Inferior parietal cortex (tissue), 1 donor: Measurements from ENCODE around the gene RASGRF2.

Source experiments
- DNase-seq: peaks from one replicate; pipeline ENCODE4 v3.0.0-alpha.2; 2016; ENCODE audit errors: extremely low spot score

The RASGRF2 gene

DNA sequence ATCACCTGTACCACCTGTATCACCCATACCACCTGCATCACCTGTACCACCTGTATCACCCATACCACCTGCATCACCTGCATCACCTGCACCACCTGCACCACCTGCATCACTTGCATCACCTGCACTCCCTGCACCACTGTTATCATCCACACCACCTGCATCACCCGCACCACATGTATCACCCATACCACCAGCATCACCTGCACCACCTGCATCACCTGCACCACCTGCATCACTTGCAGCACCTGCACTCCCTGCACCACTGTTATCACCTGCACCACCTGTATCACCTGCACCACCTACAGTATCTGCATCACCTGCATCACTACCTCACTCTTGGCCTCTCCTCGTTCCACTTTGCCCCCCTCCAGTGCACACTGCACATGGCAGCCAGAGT is 209.8 kb downstream of the RASGRF2 start:
- DNase-seq: no peak

DNA sequence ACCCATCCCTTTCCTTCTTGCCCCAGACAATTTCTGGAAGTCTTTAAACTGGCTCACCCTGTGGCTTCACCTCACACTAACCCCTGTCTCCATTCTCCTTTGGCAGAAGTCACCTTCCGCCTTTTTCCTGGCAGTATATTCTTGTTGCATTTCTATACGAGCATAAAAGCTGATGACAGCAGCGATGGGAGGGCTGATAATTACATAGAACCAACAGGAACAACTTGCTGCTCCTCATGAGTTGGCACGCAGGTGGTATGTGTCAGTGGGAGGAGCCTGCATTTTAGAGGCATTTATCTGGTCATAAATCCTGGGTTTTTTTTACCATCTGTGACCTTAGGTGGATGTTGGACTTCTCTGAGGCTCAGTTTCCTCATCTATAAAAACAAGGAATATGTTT is 211.6 kb downstream of the RASGRF2 start:
- DNase-seq: no peak

DNA sequence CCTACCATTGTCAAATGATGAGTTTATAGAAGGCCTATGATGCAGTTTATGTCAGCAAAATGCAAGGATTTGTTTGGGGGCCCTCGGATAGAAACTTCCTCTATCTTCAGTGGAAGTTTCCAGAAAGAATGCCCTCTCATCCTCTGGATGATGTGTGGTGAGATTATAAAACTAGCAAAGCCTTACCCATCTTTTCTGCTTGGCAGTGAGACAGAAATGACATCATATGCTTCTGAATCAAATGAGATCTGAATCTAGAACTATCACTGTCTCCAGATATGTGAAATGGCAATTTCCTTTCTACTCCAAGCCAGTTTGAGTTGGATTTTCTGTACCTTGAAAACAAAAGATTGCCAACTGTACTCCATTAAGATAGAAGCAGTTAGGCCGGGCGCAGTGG is 212.5 kb downstream of the RASGRF2 start:
- DNase-seq: no peak

DNA sequence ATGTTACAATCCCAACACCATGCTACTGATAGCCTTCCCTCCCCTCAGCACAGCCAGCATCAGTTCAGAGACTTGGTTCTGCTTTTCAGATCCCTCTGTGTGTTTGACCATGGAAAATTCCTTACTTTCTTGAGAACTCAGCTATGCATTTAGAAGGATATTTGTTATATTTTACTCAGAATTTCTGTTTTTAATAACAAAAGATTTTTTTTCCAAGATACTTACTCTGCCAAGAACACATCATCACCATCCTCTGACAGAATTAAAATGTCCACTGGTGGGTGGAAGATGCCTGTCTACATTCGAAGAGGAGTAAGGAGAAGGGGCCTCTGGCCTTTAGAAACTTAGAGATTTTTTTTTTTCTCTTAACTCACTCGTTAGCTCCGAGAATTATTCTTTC is 216.9 kb downstream of the RASGRF2 start:
- no peak for DNase-seq

DNA sequence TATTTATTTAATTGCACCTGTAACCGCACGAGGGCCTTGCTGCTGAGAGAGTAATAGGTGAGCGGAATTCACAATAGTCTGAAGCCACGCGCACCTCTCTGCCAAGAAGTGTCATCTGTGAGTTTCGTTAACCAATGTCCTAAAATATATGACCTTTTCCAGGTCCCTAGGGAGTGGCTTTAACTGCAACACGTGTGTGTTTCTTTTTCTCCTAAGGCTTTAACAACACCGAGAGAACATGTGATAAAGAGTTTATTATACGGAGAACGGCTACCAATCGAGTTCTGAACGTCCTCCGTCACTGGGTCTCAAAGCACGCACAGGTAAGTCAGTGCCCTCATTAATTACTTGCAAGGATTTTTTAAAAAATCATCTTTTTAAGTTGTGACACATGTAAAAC is 219.8 kb downstream of the RASGRF2 start:
- DNase-seq: no peak

DNA sequence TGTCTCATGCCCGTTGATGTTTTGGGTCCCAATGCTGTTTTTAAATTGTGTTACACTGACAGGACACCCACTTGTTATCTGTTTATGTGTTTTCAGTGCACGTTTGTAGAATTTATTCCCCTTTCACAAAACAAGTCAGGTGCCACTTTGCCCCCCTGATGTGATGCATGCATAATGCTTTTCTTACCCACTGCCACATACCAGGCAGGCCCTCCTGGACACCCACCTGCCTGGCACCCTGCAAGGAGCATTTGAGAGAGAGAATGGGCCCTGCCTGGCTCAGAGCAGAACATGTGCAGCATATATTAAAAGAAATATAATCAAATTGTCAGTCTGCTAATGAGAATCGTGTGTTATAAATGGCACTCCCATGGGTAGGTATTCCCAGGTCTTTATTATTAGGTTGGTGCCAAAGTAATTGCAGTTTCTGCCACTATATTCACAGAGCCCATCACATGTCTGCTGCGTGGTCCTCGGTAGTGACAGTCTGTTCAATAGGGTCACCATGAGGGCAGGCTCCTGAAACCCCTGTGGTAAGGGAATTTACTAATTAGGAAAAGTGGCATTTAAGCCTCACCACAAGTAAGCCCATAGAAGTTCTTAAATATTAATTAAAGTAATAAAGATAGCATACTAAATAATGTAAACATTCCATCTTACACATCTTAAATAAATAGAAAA is 220.8 kb downstream of the RASGRF2 start:
- DNase-seq: no peak

DNA sequence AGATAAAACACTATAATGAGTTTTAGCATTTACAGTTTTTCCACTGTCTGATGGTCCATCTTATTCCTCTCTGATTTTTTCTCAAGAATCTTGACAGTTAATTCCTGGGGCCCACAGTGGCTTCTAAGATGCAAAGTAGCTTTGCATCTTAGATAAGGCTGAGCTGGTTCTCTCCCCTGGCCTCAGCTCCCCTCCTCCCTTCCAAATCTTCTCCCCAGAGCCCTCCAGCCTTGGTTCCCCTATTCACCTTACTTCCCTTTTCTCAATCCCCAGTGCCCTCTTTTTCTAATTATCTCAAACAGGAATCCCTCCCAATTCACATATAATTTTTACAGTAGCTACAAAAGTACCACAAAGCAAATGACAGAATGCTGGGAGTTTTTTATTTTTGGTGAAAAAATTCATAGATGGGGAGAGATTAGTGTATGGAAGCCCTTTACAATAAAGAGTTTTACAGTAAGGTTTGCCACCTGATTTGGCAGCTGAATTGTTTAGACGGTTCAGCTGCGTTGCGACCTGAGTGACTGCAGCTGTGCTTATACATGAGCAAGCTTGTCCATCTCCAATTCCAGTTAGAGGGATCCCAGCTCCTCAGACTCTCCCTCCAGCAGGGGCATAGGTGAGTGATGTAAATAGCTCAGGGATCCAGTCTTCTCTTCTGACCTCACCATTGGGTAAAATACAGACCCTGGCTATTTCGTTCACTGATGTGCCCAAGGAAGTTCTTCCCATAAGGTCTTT is 221.6 kb downstream of the RASGRF2 start:
- no peak for DNase-seq

DNA sequence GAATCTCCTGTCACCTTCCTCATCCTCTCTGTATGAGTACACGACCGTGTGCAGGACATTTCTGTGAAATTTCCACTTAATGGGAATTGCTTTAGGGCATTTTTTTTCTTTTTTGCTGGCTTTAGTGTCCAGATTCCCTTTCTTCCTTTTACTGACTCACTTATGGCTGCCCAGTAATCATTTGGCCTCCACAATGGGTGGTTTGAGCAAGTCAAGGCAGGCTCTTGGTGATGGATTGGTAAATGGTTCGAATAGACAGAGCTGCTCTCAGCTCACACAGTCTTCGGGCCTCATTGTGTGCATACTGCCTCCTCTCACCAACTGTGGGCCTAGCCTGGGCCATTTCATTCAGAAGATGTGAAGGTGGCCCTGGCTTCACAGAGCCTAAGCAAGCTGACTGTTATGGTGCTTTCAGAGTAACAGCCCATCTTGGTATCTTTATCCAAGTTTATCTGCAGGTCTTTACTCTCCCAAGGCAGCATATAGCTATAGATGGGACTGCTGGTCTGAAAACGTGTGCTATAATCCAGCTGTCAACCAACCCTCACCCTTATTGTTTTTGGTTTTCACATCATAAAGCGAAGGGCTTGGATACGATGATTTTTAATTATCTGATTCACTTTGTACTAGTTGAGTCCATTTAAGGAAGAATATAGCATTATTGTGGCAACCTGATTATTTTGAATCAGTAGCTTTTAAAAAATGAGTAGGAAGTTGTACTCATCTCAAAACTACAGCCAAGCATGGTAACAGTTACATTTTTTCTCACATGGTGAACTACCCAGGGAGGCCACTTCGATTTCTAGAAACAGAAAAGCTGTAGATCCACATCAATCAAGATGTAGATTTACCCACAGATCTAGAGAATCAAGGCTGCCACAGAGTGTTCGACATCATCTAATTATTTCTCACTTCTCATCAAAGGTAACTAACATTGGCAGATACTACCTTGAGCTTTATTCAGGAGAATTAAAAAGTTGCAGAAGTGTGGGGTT is 222.5 kb downstream of the RASGRF2 start:
- no peak for DNase-seq

DNA sequence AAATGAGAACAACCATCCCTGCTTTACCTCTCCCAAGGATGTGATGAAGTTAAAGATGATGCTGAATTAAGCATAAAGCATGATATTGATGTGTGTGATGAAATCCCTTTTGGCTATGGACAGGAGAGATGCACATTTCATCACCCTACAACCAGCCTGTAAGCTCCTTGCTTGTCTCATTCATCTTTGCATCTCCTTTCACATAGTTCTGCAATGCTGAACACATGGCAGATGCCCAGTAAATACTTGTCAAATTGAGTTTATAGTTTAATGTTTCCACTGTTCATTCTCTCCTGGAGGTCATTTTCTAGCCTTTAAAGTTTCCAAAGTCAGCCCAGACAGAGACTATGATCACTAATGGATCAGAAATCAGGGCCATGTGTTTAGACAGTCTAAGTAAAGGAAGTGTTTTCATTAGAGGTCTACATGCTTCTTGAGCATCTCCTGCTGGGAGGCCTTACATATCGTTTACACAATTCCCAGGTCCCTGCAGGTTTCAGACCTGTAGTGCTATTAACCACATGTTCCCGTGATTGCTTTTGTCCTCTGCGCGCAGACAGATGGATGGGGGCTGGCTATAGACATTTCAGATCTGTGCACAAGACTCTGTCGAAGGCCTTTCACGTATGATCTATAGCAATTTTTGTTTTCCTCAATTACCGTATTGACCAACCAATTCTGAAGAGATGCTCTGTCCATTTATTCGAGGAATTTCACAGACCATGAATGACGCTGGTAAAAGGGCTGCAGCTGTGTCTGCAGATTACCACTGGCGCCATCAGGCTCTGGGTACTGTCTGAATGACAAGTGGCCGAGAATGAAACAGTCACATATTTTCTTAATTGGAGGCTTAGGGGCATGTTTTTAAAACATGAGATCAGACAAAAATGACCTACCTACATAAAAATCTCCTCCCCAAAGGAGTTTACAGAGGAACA is 223.9 kb downstream of the RASGRF2 start:
- DNase-seq: no peak

DNA sequence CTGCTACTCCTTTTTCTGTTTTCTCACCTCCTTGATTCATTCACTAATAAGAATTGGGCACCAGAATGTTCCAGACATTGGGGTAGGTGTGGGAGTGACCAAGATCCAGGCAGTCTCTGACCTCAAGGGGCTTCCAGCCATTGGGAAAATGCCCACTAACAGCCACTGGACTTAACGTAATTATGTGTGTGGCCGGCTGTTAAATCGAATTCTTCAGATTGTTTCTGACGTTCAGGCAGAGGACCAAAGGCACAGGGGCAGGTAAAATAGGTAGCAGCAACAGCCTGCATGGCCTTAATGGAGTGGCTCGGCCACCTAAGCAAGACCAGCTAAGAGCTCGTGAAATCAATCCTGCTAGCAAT is 224.6 kb downstream of the RASGRF2 start:
- DNase-seq: no peak

DNA sequence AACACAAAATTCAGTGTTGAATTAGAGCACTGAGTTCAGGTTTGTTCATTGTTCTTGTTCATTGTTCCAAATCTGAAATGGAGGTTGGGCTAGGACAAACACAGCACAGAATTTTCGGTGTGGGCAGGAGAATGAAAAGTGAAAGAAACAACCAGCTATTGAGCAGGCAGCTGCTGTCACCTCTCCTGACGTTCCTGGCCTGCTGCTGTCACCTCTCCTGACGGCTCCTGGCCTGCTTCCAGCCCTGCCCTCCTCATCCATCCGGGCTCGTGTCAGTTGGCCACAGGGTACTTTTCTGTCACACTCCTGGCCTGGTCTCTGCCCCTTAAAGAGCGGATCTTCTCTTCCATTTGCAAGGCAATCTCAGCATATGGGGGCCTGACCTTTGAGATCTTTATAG is 227.7 kb downstream of the RASGRF2 start:
- DNase-seq: no peak

DNA sequence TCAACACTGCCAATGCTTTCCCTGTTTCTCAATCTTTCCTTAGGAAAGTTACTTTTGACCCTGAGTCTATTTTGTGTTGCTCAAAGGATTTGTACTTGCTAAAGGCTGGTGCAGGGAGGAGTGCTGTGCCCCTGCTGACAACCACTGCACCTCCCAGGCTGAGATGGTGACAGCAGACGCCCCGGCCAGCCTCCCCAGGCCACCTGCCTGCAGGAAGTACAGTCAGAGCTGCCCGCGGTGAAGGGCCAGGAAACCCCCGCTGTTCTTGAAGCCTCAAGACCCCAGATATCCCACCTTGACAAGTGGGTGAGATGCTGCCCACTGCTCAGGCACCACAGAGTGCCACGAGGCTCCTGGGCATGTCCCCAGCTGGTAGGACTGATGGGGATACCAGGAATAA is 228.8 kb downstream of the RASGRF2 start:
- DNase-seq: no peak

DNA sequence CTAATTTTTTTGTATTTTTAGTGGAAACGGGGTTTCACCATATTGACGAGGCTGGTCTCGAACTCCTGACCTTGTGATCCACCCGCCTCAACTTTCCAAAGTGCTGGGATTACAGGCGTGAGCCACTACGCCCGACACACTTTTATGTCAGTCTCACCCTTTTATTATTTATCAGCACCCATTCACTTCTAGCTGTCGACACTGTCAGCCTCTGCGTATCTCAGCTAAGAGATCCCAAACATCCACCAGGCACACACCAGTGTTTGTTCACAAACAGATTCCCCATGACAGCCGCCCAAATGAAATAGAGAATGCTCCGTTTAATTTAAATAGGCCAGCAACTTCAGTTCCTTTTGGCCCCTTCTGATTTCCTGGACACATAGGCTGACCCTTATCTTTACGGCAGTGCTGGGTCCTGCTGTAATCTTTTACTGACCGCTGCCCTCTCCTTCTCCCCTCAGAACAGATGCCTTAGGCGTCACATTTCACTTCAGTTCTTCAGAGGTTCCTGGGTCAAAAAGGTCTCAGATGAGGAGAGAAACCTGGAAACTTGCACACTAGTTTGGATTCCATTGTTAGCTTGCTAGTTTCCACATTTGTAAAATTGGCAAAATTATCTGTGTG is 229.8 kb downstream of the RASGRF2 start:
- no peak for DNase-seq

DNA sequence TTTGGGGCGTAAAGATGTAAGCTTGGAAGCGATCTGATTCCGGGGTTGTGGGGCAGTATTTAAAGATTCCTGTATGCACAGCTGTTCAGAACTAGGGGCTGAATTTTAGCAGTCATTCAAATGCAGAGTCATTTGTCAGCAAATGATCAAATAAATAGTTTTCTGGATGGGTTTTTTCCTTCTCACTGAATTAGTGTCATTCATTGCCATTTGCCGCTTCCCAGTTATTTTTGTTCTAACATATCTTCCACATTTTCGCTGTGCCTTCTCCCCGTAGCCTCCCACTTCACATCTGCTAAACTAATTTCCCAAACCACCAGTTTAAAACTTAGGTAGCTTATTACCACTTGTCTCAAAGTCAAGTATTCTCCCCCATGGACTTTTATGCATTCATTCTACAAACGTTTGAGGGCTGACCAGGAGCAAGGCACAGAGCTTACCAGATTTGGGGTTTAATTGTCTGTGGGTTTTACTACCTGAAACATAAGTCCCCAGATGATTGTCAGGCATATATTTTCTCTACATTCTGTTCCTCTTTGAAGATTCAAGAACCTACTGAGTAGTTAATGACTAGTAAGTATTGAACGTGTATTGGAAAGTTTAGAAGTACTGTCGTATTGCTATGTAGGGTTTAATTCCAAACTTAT is 231.7 kb downstream of the RASGRF2 start:
- DNase-seq: no peak

DNA sequence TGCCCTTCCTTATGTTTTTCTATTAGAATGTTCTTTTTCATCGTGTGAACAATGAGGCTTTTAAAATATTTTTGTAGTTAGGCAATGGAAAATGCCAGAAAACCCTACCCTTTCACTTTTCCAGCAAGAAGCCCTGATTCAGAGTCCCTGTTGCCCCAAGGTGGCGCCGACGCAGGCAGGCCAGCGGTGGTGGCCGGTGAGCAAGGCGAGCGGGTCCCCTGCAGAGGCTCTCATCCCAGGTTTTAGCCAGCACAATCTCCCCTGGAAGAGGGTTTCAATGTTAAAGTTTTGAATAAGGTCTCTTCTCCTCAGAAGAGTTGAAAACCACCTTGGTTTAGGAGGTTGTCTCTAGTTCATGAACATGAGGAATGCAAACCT is 232.2 kb downstream of the RASGRF2 start:
- no peak for DNase-seq

DNA sequence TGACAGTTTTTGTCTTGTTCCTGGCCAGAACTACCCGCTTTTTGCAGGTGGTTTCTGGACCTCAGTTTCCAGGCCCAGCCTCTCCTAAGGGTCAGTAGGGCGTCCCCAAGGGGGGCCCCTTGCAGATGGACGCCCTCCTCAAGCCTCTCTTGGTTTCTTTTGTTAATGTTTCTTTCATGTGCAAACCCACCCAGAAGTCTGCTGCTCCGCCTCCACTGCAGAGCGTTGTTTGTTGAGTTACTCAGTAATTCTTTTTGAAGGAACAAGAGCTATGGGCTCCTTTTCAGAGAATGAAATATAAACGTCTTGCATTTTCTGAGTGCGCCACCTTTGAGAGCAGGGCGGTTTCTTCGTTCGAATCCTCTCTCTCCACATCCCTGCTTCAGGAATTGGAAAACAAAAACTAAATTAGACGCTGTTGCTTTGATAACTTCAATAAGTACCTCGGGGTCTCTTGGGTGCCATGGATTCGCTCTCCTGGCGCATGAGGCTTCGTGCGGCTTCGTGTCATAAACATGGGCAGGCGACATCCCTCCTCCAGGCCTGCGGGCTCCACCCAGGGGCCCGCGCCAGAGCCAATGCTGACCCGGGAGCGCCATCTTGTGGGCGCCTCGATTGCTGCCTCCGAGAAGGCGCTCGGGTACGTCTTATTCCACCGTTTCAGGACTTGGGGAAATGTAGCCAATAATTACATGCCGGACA is 234.6 kb downstream of the RASGRF2 start:
- DNase-seq: peak; percentile 88

DNA sequence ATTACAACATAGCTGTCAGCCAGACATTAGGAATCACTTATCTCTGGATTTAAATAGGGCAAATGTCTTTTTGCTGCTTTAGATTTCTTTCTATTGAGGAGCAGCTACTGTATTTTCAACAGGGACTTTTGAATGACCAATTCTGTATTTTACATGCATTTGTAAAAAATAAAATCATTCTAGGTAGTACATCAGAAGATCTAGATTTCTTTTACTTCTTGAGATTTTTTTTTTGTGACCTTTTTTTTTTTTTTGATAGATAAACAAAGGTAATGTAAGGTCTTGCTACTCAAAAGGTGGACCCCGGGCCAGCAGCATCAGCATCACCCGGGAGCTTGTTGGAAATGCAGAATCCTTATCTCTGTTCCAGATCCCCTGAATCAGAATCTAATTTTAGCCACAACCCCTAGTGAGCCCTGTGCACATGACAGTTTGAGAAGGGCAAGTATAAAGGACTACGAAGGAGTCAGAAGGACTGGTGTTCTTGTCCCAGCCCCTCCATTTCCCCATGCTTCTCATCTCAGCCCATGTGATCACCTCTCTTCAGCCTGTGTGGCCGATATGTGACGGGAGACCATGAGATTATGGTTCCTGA is 235.3 kb downstream of the RASGRF2 start:
- no peak for DNase-seq

DNA sequence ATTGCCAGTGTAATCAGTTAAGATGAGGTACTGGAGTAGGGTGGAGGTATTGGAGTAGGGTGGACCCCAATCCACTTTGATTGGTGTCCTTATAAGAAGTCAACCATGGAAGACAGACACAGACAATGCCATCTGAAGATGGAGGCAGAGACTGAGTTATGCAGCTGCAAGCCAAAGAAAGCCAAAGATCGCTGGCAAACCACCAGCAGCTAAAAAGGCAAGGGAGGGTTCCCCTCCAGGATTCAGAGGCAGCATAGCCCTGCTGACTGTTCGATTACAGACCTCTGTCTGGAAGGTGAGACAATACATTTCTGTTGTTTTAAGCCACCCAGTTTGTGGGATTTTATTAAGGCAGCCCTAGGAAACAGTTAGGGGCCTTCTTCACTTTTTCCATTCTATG is 242.5 kb downstream of the RASGRF2 start:
- no peak for DNase-seq

DNA sequence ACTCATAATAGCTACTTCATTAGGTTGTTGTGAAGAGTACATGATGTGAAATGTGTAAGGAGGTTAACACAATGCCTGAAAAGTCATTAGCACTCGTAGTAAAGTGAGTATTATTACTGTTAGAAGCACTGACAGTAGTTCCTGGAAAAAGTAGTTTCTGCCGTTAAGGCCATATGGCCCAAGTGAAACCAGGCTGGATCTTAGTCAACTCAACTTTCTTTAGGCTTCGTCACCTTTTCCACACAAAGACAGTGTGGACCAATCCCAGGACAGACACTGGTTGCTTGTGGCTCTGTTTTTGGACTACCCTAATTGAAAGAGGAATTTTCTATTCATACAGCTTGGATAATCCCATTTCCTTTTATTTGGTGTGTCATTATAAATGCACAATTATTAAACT is 243.6 kb downstream of the RASGRF2 start:
- no peak for DNase-seq
